ENCODE measurements around the gene RPS15A.
"Not testable (repeated sequence)": the region's sequence is repeated elsewhere in the genome, so short reads cannot be mapped to it uniquely, and the experiment has no call there.

Gene RPS15A

GRCh38 chr16:18756639-18757038 lies 33.5 kb downstream of the RPS15A start:
- not testable (repeated sequence) for DNase-seq (ENCODE audit: low spot score)

GRCh38 chr16:18742870-18743269 lies 47.3 kb downstream of the RPS15A start:
- not testable (repeated sequence) for DNase-seq (ENCODE audit: low spot score)

GRCh38 chr16:18740027-18740426 lies 50.1 kb downstream of the RPS15A start:
- not testable (repeated sequence) for DNase-seq (ENCODE audit: low spot score)

GRCh38 chr16:18738768-18739167 lies 51.4 kb downstream of the RPS15A start:
- not testable (repeated sequence) for DNase-seq (ENCODE audit: low spot score)

GRCh38 chr16:18734279-18734678 lies 55.9 kb downstream of the RPS15A start:
- not testable (repeated sequence) for DNase-seq (ENCODE audit: low spot score)
